GM10248 (cell line): Measurements from ENCODE around the gene SCN1B.

Experiments used
- CTCF ChIA-PET: fragments of 300-600 bp; sonication (Branson Sonifier 250); formaldehyde crosslinking; extraction: SDS; loops from one replicate; lab custom pipeline; 2021; ENCODE audit warnings: antibody characterized with exemption; lab: Yijun Ruan, JAX
- POLR2A ChIA-PET: fragments of 350-650 bp; sonication (Branson Sonifier 250); formaldehyde crosslinking; extraction: SDS; loops from one replicate; lab custom pipeline; 2020; ENCODE audit warnings: antibody characterized with exemption; lab: Yijun Ruan, JAX
- DNase-seq: peaks from one replicate; pipeline ENCODE4 v3.0.0; 2012; ENCODE audit errors: extremely low spot score
- TF ChIP-seq, protein P1 (sequence below): IDR thresholded peaks from 2 replicates; pipeline ENCODE4 v1.5.1; 2012; ENCODE audit warnings: mild to moderate bottlenecking, low read depth; ENCODE audit errors: extremely low read depth, missing control alignments, control extremely low read depth

SCN1B gene

DNA sequence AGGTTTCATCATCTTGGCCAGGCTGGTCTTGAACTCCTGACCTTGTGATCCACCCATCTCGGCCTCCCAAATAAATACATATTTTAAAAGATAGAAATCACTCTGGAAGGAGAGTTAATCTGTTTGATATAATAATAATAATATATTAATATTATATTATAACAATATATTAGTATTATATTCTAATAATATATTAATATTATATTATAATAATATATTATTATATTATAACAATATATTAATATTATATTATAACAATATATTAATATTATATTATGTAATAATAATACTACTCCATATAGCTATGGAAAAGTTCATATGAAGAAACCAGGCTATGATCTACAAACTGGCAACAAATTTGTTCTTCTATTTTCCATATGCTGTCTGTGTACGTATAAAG is 28.1 kb downstream of the SCN1B start:
- CTCF ChIA-PET = interaction anchor here (1.2 to 2.6 kb wide), 4 partner anchors 9 to 77 kb away, joined by 3 to 11 read pairs (median 10); partner anchors contain the start of gene LGI4
- POLR2A ChIA-PET = no interaction called here
- no peak for DNase-seq
- TF ChIP-seq, protein P1, sequence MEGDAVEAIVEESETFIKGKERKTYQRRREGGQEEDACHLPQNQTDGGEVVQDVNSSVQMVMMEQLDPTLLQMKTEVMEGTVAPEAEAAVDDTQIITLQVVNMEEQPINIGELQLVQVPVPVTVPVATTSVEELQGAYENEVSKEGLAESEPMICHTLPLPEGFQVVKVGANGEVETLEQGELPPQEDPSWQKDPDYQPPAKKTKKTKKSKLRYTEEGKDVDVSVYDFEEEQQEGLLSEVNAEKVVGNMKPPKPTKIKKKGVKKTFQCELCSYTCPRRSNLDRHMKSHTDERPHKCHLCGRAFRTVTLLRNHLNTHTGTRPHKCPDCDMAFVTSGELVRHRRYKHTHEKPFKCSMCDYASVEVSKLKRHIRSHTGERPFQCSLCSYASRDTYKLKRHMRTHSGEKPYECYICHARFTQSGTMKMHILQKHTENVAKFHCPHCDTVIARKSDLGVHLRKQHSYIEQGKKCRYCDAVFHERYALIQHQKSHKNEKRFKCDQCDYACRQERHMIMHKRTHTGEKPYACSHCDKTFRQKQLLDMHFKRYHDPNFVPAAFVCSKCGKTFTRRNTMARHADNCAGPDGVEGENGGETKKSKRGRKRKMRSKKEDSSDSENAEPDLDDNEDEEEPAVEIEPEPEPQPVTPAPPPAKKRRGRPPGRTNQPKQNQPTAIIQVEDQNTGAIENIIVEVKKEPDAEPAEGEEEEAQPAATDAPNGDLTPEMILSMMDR = no peak

- POLR2A ChIA-PET = no interaction called here
- no peak for DNase-seq
- CTCF ChIA-PET = interaction anchor here (1.2 to 2.6 kb wide), 4 partner anchors 8 to 76 kb away, joined by 3 to 11 read pairs (median 10); partner anchors contain the start of gene LGI4
- TF ChIP-seq, protein P1 = no peak
These were observed 28.9 kb downstream of the SCN1B start for GRCh38 chr19:35059006-35059798.

DNA sequence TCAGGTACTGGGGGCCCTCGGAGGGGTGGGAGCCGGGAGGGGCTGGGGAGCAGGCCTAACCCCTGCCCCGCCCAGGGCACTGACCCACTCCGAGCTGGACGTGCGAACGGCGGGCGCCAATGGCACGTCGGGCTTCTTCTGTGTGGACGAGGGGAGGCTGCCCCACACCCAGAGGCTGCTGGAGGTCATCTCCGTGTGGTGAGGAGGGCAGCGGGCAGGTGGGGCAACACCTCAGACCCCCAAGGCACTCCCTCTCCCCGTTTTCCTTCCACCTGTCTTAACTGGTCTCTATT is 29.5 kb downstream of the SCN1B start:
- TF ChIP-seq, protein P1 = no peak
- no peak for DNase-seq
- POLR2A ChIA-PET = no interaction called here
- CTCF ChIA-PET = interaction anchor here (2.6 kb wide), 1 partner anchor 16 kb away, joined by 10 read pairs; no protein-coding TSS in a partner anchor

DNA sequence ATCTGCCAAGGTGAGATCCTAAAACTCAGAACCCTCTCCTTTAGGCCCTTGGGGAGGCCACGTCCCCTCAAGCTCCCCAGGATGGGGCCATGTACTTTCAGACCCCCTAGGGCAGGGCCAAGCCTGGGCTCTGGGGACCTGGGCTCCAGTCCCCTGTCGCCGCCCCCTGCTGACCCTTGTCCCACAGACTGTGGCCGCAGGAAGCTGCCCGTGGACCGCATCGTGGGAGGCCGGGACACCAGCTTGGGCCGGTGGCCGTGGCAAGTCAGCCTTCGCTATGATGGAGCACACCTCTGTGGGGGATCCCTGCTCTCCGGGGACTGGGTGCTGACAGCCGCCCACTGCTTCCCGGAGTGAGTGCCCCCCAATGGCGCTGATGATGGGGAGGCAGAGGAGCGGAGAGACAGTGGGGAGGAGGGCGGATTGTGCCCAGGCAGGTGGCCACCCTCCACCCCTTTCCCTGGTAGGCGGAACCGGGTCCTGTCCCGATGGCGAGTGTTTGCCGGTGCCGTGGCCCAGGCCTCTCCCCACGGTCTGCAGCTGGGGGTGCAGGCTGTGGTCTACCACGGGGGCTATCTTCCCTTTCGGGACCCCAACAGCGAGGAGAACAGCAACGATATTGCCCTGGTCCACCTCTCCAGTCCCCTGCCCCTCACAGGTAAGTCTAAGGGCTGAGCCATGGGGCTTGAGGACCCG is 30.0 kb downstream of the SCN1B start:
- POLR2A ChIA-PET = no interaction called here

DNA sequence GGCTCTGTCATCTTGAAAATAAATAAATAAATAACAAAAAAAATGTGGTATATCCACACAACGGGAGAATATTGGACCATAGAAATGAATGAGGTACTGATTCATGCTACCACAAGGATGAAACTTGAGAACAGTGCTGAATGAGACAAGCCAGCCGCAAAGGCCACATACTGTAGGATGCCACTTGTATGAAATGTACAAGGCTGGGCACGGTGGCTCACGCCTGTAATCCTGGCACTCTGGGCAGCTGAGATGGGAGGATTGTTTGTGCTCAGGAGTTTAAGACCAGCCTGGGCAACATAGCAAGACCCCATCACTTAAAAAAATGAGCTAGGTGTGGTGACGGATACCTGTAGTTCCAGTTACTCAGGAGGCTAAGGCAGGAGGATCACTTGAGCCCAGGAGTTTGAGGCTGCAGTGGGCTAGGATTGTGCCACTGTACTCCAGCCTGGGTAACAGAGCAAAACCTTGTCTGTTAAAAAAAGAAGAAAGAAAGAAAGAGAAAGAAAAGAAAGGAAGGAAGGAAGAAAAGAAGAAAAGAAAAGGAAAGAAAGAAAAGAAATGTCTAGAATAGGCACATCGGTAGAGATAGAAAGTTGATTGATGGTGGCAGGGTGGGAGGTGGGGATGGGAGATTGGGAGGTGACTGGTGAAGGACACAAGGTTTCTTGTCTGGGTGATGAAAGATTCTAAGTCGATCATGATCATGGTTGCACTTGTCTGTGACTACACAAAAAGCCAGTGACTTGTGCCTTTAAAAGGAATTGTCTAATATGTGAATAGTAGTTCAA is 31.5 kb downstream of the SCN1B start:
- no peak for DNase-seq
- ChIA-PET POLR2A (no interaction called here), CTCF (interaction anchor here (1.3 to 2.7 kb wide), 2 partner anchors 49 to 73 kb away, joined by 3 to 9 read pairs; partner anchors contain the start of gene LGI4)
- TF ChIP-seq, protein P1 = no peak

More for the DNA sequence above, 30.0 kb downstream of the SCN1B start:
- CTCF ChIA-PET = interaction anchor here (2.6 kb wide), 1 partner anchor 16 kb away, joined by 10 read pairs; no protein-coding TSS in a partner anchor
- no peak for DNase-seq
- TF ChIP-seq, protein P1 = no peak

GRCh38 chr19:35062942-35063341 is 32.7 kb downstream of the SCN1B start:
- TF ChIP-seq, protein P1 = no peak
- ChIA-PET POLR2A (no interaction called here), CTCF (interaction anchor here (2.3 to 2.7 kb wide), 2 partner anchors 16 to 72 kb away, joined by 7 to 9 read pairs; partner anchors contain the start of gene LGI4)
- DNase-seq = no peak
